K562 (cell line): ENCODE results near the gene RSU1. TPM values are rescaled to one million over a fixed set of nuclear protein-coding genes. Genes with fewer than 3 reads are reported as not detected.

Source experiments
- CEBPB ChIP-seq: fragments of 450-650 bp; IDR thresholded peaks from 2 replicates; pipeline ENCODE4 v1.6.1; 2016; ENCODE audit warnings: missing genetic modification characterization, missing compliant biosample characterization
- DPF2 ChIP-seq: fragments of 450-650 bp; IDR thresholded peaks from 2 replicates; pipeline ENCODE4 v1.6.1; 2016
- FOXK1 ChIP-seq: sonication (generic); formaldehyde crosslinking; IDR thresholded peaks from 2 replicates; pipeline ENCODE4 v1.8.0; 2022; ENCODE audit warnings: missing genetic modification reagents, mild to moderate bottlenecking, borderline replicate concordance
- HCFC1 ChIP-seq: IDR thresholded peaks from 2 replicates; pipeline ENCODE4 v1.6.1; 2012; ENCODE audit warnings: low read depth, low read length, improper control_type of control experiment
- HDGF ChIP-seq: fragments of 450-650 bp; IDR thresholded peaks from 2 replicates; pipeline ENCODE4 v1.6.1; 2016
- MTA3 ChIP-seq: fragments of 450-650 bp; formaldehyde crosslinking; IDR thresholded peaks from 2 replicates; pipeline ENCODE4 v1.6.1; 2017; ENCODE audit warnings: mild to moderate bottlenecking, borderline replicate concordance
- NONO ChIP-seq, 2 experiments: fragments of 200-400 bp in 1 of 2; fragments of 450-650 bp in 1 of 2; formaldehyde crosslinking in 1 of 2; IDR thresholded peaks; 2 replicates each; pipeline ENCODE4 v1.6.1; 2017; ENCODE audit warnings: low read depth in 2 of 2, mild to moderate bottlenecking in 2 of 2, moderate library complexity in 2 of 2, low read length in 1 of 2
- RFX7 ChIP-seq: fragments of 250-450 bp; sonication (Bioruptor Pico); IDR thresholded peaks from 2 replicates; pipeline ENCODE4 v1.5.1; 2021; ENCODE audit warnings: mild to moderate bottlenecking
- TBP ChIP-seq: optimal IDR thresholded peaks from 2 replicates; pipeline ENCODE3; 2011; ENCODE audit warnings: low read depth, low read length, improper control_type of control experiment
- UBTF ChIP-seq, 2 experiments: IDR thresholded peaks; 2 replicates each; pipeline ENCODE4 v1.6.1; 2012; ENCODE audit warnings: improper control_type of control experiment in 2 of 2, low read depth in 2 of 2, low read length in 2 of 2, borderline replicate concordance in 1 of 2
- ZNF311 ChIP-seq: fragments of 250-450 bp; sonication (Bioruptor Pico); IDR thresholded peaks from 2 replicates; pipeline ENCODE4 v1.4.0; 2020; ENCODE audit warnings: mild to moderate bottlenecking, moderate library complexity
- polyA plus RNA-seq, 8 experiments: library from polyadenylated mRNA; depleted of rRNA in 4 of 8; stranded (reverse) in 5 of 8; unstranded in 3 of 8; fragments of >200 nt; fragmentation: Nextera tagmentation in 2 of 8; fragmentation: Illumina TruSeq in 1 of 8; extraction: Ambion mirVana in 2 of 8; extraction: Trizol in 1 of 8; gene quantifications; 2 replicates each; pipeline versions ENCODE4 v1.2.1 to v1.2.3, GENCODE V29; 2011 to 2014; ENCODE audit warnings: inconsistent platforms in 1 of 8, missing spikeins in 1 of 8
- total RNA-seq, 7 experiments: library from RNA; depleted of rRNA in 6 of 7; stranded (reverse); fragments of >200 nt in 6 of 7; fragmentation: Illumina TruSeq in 2 of 7; extraction: Trizol in 2 of 7; gene quantifications; 2 replicates each; pipeline versions ENCODE4 v1.2.1 to v1.2.3, GENCODE V29; 2011 to 2021; ENCODE audit warnings: low replicate concordance in 1 of 7
- TF ChIP-seq, protein P1 (sequence below): IDR thresholded peaks from 3 replicates; pipeline ENCODE4 v1.6.1; 2011; ENCODE audit warnings: borderline replicate concordance, mild to moderate bottlenecking; ENCODE audit not compliant: insufficient read length, insufficient read depth
- TF ChIP-seq, protein P2 (sequence below), 2 experiments: fragments of 250-450 bp in 1 of 2; fragments of 450-650 bp in 1 of 2; sonication (Bioruptor Pico) in 1 of 2; IDR thresholded peaks; 2 replicates each; pipeline versions ENCODE4 v1.6.1 to v1.8.0; 2016 to 2021; ENCODE audit warnings: mild to moderate bottlenecking in 2 of 2, moderate library complexity in 2 of 2, missing compliant biosample characterization in 1 of 2, missing genetic modification characterization in 1 of 2
- TF ChIP-seq, protein P3 (sequence below): conservative IDR thresholded peaks from 2 replicates; pipeline ENCODE4 v1.6.1; 2011; ENCODE audit warnings: low read depth, mild to moderate bottlenecking, low read length; ENCODE audit not compliant: control insufficient read depth
- TF ChIP-seq, protein P4 (sequence below): fragments of 450-650 bp; IDR thresholded peaks from 2 replicates; pipeline ENCODE4 v1.6.1; 2016
- TF ChIP-seq, protein P5 (sequence below): fragments of 450-650 bp; formaldehyde crosslinking; IDR thresholded peaks from 2 replicates; pipeline ENCODE4 v1.4.0; 2022; ENCODE audit warnings: missing genetic modification characterization

RSU1 gene
- total and polyA plus RNA-seq, 9 of the 15 experiments (the other 6 are each of a cell fraction or from before 2014, with no cell fraction given) = 18.8 to 67.3 (median 31.5) TPM

DNA sequence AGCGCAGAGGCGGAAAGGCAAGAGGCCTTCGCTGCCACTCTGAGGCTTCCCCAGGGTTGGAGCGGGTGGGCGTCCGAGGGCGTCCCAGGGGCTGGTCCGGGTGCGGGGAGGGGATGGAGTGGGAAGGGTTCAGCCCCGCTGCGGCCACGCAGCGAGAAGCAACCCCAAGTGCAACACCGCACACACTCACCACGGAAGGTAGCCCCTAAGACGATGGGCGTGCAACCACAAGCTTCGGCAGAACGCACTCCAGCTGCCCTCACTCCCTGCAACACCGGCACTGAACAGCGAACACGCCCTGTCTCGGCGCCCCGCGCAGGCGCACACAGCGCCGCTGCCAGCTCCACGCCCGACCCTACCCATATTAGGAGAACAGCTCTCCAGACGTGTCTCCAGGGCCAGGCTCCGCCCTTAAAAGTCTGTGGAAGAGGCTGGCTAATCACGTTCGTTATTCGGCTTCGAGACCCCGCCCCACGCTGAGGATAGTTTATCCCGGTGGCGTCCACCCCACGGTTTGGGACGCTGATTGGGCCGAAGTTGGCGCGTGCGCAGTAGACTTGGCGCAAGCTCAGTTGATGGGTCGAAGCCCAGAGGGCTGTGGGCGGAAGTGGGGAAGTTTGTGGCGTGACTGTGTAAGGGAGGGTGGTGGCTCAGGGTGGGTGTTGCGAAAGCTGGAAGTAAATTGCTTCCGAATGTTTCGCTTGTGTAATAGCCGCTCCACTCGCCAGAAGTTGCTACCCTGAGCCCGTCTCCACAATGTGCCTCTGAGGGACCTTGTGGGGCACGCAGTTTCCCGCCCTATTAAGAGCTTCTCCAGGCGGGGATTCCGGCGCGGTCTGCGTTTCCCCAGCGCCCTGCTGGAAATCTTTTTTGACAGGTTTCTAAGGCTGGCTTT, at the start of gene RSU1 (continued):
- TF ChIP-seq, protein P1, sequence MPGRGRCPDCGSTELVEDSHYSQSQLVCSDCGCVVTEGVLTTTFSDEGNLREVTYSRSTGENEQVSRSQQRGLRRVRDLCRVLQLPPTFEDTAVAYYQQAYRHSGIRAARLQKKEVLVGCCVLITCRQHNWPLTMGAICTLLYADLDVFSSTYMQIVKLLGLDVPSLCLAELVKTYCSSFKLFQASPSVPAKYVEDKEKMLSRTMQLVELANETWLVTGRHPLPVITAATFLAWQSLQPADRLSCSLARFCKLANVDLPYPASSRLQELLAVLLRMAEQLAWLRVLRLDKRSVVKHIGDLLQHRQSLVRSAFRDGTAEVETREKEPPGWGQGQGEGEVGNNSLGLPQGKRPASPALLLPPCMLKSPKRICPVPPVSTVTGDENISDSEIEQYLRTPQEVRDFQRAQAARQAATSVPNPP = no peak
- TF ChIP-seq MTA3 (peak; percentile 34; the same call in 1 of the 2 replicates), HCFC1 (peak; percentile 89), DPF2 (peak; percentile 29; the same call in 1 of the 2 replicates), UBTF (IDR thresholded peaks at IDR 0.05; ENCODE audit: borderline replicate concordance in 1 of 2, low read depth in 2 of 2, low read length in 2 of 2) (no peak), NONO (IDR thresholded peaks at IDR 0.05; ENCODE audit: low read depth in 2 of 2, low read length in 1 of 2) (no peak), HDGF (0 out of 2 replicates have a peak, but pooled peaks have one; percentile 21), ZNF311 (no peak), TBP (peak; percentile 73), CEBPB (tag) (peak; percentile 100), FOXK1 (CRISPR knock-in tag) (0 out of 2 replicates have a peak, but pooled peaks have one; percentile 52), RFX7 (no peak)
- TF ChIP-seq, protein P2, sequence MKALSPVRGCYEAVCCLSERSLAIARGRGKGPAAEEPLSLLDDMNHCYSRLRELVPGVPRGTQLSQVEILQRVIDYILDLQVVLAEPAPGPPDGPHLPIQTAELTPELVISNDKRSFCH (CRISPR knock-in tag; IDR thresholded peaks at IDR 0.05) = no peak
- TF ChIP-seq, protein P2 (tag; IDR thresholded peaks at IDR 0.05) = no peak
- TF ChIP-seq, protein P3, sequence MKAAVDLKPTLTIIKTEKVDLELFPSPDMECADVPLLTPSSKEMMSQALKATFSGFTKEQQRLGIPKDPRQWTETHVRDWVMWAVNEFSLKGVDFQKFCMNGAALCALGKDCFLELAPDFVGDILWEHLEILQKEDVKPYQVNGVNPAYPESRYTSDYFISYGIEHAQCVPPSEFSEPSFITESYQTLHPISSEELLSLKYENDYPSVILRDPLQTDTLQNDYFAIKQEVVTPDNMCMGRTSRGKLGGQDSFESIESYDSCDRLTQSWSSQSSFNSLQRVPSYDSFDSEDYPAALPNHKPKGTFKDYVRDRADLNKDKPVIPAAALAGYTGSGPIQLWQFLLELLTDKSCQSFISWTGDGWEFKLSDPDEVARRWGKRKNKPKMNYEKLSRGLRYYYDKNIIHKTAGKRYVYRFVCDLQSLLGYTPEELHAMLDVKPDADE = peak; percentile 39; the same call in 1 of the 2 replicates
- TF ChIP-seq, protein P4, sequence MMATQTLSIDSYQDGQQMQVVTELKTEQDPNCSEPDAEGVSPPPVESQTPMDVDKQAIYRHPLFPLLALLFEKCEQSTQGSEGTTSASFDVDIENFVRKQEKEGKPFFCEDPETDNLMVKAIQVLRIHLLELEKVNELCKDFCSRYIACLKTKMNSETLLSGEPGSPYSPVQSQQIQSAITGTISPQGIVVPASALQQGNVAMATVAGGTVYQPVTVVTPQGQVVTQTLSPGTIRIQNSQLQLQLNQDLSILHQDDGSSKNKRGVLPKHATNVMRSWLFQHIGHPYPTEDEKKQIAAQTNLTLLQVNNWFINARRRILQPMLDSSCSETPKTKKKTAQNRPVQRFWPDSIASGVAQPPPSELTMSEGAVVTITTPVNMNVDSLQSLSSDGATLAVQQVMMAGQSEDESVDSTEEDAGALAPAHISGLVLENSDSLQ = peak; percentile 67
- TF ChIP-seq, protein P5, sequence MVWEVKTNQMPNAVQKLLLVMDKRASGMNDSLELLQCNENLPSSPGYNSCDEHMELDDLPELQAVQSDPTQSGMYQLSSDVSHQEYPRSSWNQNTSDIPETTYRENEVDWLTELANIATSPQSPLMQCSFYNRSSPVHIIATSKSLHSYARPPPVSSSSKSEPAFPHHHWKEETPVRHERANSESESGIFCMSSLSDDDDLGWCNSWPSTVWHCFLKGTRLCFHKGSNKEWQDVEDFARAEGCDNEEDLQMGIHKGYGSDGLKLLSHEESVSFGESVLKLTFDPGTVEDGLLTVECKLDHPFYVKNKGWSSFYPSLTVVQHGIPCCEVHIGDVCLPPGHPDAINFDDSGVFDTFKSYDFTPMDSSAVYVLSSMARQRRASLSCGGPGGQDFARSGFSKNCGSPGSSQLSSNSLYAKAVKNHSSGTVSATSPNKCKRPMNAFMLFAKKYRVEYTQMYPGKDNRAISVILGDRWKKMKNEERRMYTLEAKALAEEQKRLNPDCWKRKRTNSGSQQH = no peak
